Measurements from ENCODE around the gene GPR160. TPM values are rescaled to one million over a fixed set of nuclear protein-coding genes. Genes with fewer than 3 reads are reported as not detected.

The GPR160 gene
- total RNA-seq, 2 donors from 2014 or later, result 1.3 to 1.6 TPM

- DNase-seq (no peak), ATAC-seq (no peak)
- intact Hi-C loops (cut with DNase I), result no loop called here
These were observed 14.6 kb upstream of the GPR160 start for GRCh38 chr3:170023165-170023564.

- DNase-seq (no peak), ATAC-seq (no peak)
- intact Hi-C loops (cut with DNase I), result no loop called here
These were observed 13.2 kb upstream of the GPR160 start for GRCh38 chr3:170024581-170024980.

GRCh38 chr3:170027233-170028102, 10.3 kb upstream of the GPR160 start:
- DNase-seq (no peak), ATAC-seq (no peak)
- intact Hi-C loops (cut with DNase I), result no loop called here

- ATAC-seq, result no peak
- DNase-seq, result no peak
- intact Hi-C loops (cut with DNase I), result no loop called here
These were observed 4.3 kb upstream of the GPR160 start for GRCh38 chr3:170033489-170033888.

- intact Hi-C loops (cut with DNase I), result no loop called here
- DNase-seq (no peak), ATAC-seq (peak; percentile 19 to 27)
These were observed 777 bp downstream of the GPR160 start for GRCh38 chr3:170038434-170039110.

GRCh38 chr3:170040418-170040817, 2.6 kb downstream of the GPR160 start:
- ATAC-seq (no peak), DNase-seq (no peak)
- intact Hi-C loops (cut with DNase I), result no loop called here

- intact Hi-C loops (cut with DNase I), result no loop called here
- ATAC-seq (no peak), DNase-seq (no peak)
These were observed 5.7 kb downstream of the GPR160 start for GRCh38 chr3:170043506-170043905.

GRCh38 chr3:170044271-170044670, 6.5 kb downstream of the GPR160 start:
- intact Hi-C loops (cut with DNase I), result no loop called here
- ATAC-seq (peak in 1 of 2 donors; percentile 21), DNase-seq (no peak)

GRCh38 chr3:170044795-170045244, 7.0 kb downstream of the GPR160 start:
- DNase-seq (no peak), ATAC-seq (peak in 1 of 2 donors; percentile 36)
- intact Hi-C loops (cut with DNase I), result no loop called here

GRCh38 chr3:170046269-170047132, 8.7 kb downstream of the GPR160 start:
- DNase-seq (no peak), ATAC-seq (no peak)
- intact Hi-C loops (cut with DNase I), result no loop called here

GRCh38 chr3:170047133-170047404, 9.3 kb downstream of the GPR160 start:
- no peak for ATAC-seq
- intact Hi-C loops (cut with DNase I), result no loop called here

GRCh38 chr3:170049146-170050000, 11.6 kb downstream of the GPR160 start:
- DNase-seq, result no peak

More at GRCh38 chr3:170047133-170047404, 9.3 kb downstream of the GPR160 start:
- DNase-seq, result no peak

GRCh38 chr3:170050753-170051152, 13.0 kb downstream of the GPR160 start:
- intact Hi-C loops (cut with DNase I), result no loop called here
- no peak for DNase-seq
- ATAC-seq, result no peak

More at GRCh38 chr3:170049146-170050000, 11.6 kb downstream of the GPR160 start:
- intact Hi-C loops (cut with DNase I), result no loop called here
- ATAC-seq, result peak; percentile 61 to 68

- DNase-seq (no peak), ATAC-seq (no peak)
- intact Hi-C loops (cut with DNase I), result no loop called here
These were observed 14.6 kb downstream of the GPR160 start for GRCh38 chr3:170052398-170052797.

GRCh38 chr3:170054204-170054603, 16.4 kb downstream of the GPR160 start:
- intact Hi-C loops (cut with DNase I), result no loop called here
- ATAC-seq, result no peak
- DNase-seq, result no peak

- DNase-seq (no peak), ATAC-seq (no peak)
- intact Hi-C loops (cut with DNase I), result no loop called here
These were observed 17.4 kb downstream of the GPR160 start for GRCh38 chr3:170055209-170055608.

GRCh38 chr3:170056710-170057454, 19.1 kb downstream of the GPR160 start:
- intact Hi-C loops (cut with DNase I), result no loop called here
- ATAC-seq, result no peak
- DNase-seq, result no peak

- intact Hi-C loops (cut with DNase I), result no loop called here
- no peak for DNase-seq
- no peak for ATAC-seq
These were observed 19.8 kb downstream of the GPR160 start for GRCh38 chr3:170057550-170057949.
